ENCODE data around the gene LMLN.

The LMLN gene

DNA sequence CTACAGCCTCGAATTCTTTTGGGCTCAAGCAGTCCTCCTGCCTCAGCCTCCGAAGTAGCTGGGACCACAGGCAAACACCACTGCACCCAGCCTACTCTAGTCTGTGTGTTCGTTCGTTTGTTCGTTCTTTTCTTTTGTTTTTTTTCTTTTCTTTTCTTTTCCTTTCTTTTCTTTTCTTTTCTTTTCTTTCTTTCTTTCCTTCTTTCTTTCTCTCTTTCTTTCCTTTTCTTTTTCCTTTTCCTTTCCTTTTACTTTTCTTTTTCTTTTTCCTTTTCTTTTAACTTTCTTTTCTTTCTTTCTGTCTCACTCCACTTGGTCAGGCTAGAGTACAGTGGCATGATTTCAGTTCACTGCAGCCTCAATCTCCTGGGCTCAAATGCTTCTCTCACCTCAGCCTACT lies 36.8 kb downstream of the LMLN start:
- ATAC-seq: no peak
- no peak for TF ChIP-seq ZNF70 (CRISPR knock-in tag; IDR thresholded peaks at IDR 0.05)
- no peak for TF ChIP-seq PATZ1 (CRISPR knock-in tag; IDR thresholded peaks at IDR 0.05; ENCODE audit: borderline replicate concordance)
- TF ChIP-seq, protein P1, sequence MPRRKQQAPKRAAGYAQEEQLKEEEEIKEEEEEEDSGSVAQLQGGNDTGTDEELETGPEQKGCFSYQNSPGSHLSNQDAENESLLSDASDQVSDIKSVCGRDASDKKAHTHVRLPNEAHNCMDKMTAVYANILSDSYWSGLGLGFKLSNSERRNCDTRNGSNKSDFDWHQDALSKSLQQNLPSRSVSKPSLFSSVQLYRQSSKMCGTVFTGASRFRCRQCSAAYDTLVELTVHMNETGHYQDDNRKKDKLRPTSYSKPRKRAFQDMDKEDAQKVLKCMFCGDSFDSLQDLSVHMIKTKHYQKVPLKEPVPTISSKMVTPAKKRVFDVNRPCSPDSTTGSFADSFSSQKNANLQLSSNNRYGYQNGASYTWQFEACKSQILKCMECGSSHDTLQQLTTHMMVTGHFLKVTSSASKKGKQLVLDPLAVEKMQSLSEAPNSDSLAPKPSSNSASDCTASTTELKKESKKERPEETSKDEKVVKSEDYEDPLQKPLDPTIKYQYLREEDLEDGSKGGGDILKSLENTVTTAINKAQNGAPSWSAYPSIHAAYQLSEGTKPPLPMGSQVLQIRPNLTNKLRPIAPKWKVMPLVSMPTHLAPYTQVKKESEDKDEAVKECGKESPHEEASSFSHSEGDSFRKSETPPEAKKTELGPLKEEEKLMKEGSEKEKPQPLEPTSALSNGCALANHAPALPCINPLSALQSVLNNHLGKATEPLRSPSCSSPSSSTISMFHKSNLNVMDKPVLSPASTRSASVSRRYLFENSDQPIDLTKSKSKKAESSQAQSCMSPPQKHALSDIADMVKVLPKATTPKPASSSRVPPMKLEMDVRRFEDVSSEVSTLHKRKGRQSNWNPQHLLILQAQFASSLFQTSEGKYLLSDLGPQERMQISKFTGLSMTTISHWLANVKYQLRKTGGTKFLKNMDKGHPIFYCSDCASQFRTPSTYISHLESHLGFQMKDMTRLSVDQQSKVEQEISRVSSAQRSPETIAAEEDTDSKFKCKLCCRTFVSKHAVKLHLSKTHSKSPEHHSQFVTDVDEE (CRISPR knock-in tag; IDR thresholded peaks at IDR 0.05): no peak
- no peak for TF ChIP-seq ZC3H10 (CRISPR knock-in tag; IDR thresholded peaks at IDR 0.05)
- TF ChIP-seq OSR1 (CRISPR knock-in tag; IDR thresholded peaks at IDR 0.05): no peak
- no peak for TF ChIP-seq ZNF565 (CRISPR knock-in tag; conservative IDR thresholded peaks at IDR 0.05; ENCODE audit: low read depth)
- TF ChIP-seq, protein P2, sequence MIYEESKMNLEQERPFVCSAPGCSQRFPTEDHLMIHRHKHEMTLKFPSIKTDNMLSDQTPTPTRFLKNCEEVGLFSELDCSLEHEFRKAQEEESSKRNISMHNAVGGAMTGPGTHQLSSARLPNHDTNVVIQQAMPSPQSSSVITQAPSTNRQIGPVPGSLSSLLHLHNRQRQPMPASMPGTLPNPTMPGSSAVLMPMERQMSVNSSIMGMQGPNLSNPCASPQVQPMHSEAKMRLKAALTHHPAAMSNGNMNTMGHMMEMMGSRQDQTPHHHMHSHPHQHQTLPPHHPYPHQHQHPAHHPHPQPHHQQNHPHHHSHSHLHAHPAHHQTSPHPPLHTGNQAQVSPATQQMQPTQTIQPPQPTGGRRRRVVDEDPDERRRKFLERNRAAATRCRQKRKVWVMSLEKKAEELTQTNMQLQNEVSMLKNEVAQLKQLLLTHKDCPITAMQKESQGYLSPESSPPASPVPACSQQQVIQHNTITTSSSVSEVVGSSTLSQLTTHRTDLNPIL (CRISPR knock-in tag; IDR thresholded peaks at IDR 0.05; ENCODE audit: low read depth): no peak
- TF ChIP-seq ZFP3 (CRISPR knock-in tag; IDR thresholded peaks at IDR 0.05): no peak
- no peak for TF ChIP-seq ISL1 (CRISPR knock-in tag; IDR thresholded peaks at IDR 0.05)
- TF ChIP-seq CSDC2 (CRISPR knock-in tag; IDR thresholded peaks at IDR 0.05): no peak
- TF ChIP-seq ESRRG (CRISPR knock-in tag; IDR thresholded peaks at IDR 0.05): no peak

- TF ChIP-seq, protein P1 (CRISPR knock-in tag; IDR thresholded peaks at IDR 0.05): no peak
- TF ChIP-seq ZNF70 (CRISPR knock-in tag; IDR thresholded peaks at IDR 0.05) (no peak), PPARA (CRISPR knock-in tag; IDR thresholded peaks at IDR 0.05; ENCODE audit: borderline replicate concordance) (no peak), TCF4 (CRISPR knock-in tag; IDR thresholded peaks at IDR 0.05; ENCODE audit: borderline replicate concordance) (no peak), ARNTL (CRISPR knock-in tag; IDR thresholded peaks at IDR 0.05; ENCODE audit: borderline replicate concordance, low read depth) (no peak), GLIS3 (CRISPR knock-in tag; IDR thresholded peaks at IDR 0.05) (no peak), OSR1 (CRISPR knock-in tag; IDR thresholded peaks at IDR 0.05) (no peak), ZC3H10 (CRISPR knock-in tag; IDR thresholded peaks at IDR 0.05) (no peak), RARB (CRISPR knock-in tag; IDR thresholded peaks at IDR 0.05) (no peak)
- TF ChIP-seq, protein P3, sequence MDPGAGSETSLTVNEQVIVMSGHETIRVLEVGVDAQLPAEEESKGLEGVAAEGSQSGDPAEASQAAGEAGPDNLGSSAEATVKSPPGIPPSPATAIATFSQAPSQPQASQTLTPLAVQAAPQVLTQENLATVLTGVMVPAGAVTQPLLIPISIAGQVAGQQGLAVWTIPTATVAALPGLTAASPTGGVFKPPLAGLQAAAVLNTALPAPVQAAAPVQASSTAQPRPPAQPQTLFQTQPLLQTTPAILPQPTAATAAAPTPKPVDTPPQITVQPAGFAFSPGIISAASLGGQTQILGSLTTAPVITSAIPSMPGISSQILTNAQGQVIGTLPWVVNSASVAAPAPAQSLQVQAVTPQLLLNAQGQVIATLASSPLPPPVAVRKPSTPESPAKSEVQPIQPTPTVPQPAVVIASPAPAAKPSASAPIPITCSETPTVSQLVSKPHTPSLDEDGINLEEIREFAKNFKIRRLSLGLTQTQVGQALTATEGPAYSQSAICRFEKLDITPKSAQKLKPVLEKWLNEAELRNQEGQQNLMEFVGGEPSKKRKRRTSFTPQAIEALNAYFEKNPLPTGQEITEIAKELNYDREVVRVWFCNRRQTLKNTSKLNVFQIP (CRISPR knock-in tag; IDR thresholded peaks at IDR 0.05; ENCODE audit: borderline replicate concordance, low read depth): no peak
- TF ChIP-seq, protein P2 (CRISPR knock-in tag; IDR thresholded peaks at IDR 0.05; ENCODE audit: low read depth): no peak
These were observed 37.9 kb downstream of the LMLN start for GRCh38 chr3:197997936-197998335.

DNA sequence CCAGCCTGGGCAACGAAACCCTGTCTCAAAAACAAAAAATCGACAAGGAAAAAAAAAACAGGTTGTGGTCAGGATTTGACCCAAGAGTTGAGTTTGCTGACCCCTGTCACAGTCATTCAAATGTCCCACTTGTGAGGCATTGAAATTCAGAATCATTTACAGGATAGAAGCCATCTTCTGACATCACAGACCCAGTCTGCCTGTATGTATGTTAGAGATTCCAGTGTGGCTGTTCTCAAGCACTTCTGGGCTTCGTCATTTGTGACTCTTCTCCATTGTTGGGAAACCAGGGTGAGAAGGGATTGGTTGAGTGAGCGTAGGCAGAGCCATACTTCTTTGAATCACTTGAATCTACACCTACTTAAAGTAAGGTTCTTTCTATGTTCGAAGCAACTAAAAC lies 57.1 kb downstream of the LMLN start:
- no peak for TF ChIP-seq ARNTL (CRISPR knock-in tag; IDR thresholded peaks at IDR 0.05; ENCODE audit: borderline replicate concordance, low read depth)
- no peak for TF ChIP-seq TCF4 (CRISPR knock-in tag; IDR thresholded peaks at IDR 0.05; ENCODE audit: borderline replicate concordance)
- no peak for TF ChIP-seq ZC3H10 (CRISPR knock-in tag; IDR thresholded peaks at IDR 0.05)
- no peak for TF ChIP-seq RARB (CRISPR knock-in tag; IDR thresholded peaks at IDR 0.05)
- no peak for ATAC-seq

More at GRCh38 chr3:197997936-197998335, 37.9 kb downstream of the LMLN start:
- ATAC-seq: no peak
